K562 (cell line): Measurements from ENCODE around the gene NLK. TPM values are rescaled to one million over a fixed set of nuclear protein-coding genes. Genes with fewer than 3 reads are reported as not detected.

ENCODE experiments used
- ZEB2 ChIP-seq: fragments of 450-650 bp; IDR thresholded peaks from 2 replicates; pipeline ENCODE4 v1.6.1; 2016
- ZNF184 ChIP-seq: sonication (generic); formaldehyde crosslinking; IDR thresholded peaks from 2 replicates; pipeline ENCODE4 v1.5.0; 2020; ENCODE audit warnings: missing genetic modification reagents
- polyA plus RNA-seq, 8 experiments: library from polyadenylated mRNA; depleted of rRNA in 4 of 8; stranded (reverse) in 5 of 8; unstranded in 3 of 8; fragments of >200 nt; fragmentation: Nextera tagmentation in 2 of 8; fragmentation: Illumina TruSeq in 1 of 8; extraction: Ambion mirVana in 2 of 8; extraction: Trizol in 1 of 8; gene quantifications; 2 replicates each; pipeline versions ENCODE4 v1.2.1 to v1.2.3, GENCODE V29; 2011 to 2014; ENCODE audit warnings: inconsistent platforms in 1 of 8, missing spikeins in 1 of 8
- total RNA-seq, 7 experiments: library from RNA; depleted of rRNA in 6 of 7; stranded (reverse); fragments of >200 nt in 6 of 7; fragmentation: Illumina TruSeq in 2 of 7; extraction: Trizol in 2 of 7; gene quantifications; 2 replicates each; pipeline versions ENCODE4 v1.2.1 to v1.2.3, GENCODE V29; 2011 to 2021; ENCODE audit warnings: low replicate concordance in 1 of 7
- TF ChIP-seq, protein P1 (sequence below), 2 experiments: fragments of 450-650 bp; formaldehyde crosslinking in 1 of 2; IDR thresholded peaks; 2 replicates each; pipeline versions ENCODE4 v1.4.0 to v1.6.1; 2014 to 2020; ENCODE audit warnings: mild to moderate bottlenecking in 2 of 2, borderline replicate concordance in 1 of 2, low read depth in 1 of 2
- TF ChIP-seq, protein P2 (sequence below): fragments of 250-450 bp; sonication (Bioruptor Pico); IDR thresholded peaks from 2 replicates; pipeline ENCODE4 v1.5.0; 2021
- TF ChIP-seq, protein P3 (sequence below): sonication (generic); formaldehyde crosslinking; IDR thresholded peaks from 2 replicates; pipeline ENCODE4 v1.8.1; 2023; ENCODE audit warnings: mild to moderate bottlenecking, missing genetic modification reagents
- TF ChIP-seq, protein P4 (sequence below): sonication (generic); formaldehyde crosslinking; IDR thresholded peaks from 2 replicates; pipeline ENCODE4 v1.9.0; 2022; ENCODE audit warnings: mild to moderate bottlenecking, missing genetic modification reagents
- TF ChIP-seq, protein P5 (sequence below): sonication (generic); formaldehyde crosslinking; IDR thresholded peaks from 2 replicates; pipeline ENCODE4 v1.8.0; 2023; ENCODE audit warnings: mild to moderate bottlenecking, missing genetic modification reagents

The NLK gene
- total and polyA plus RNA-seq, 9 of the 15 experiments (the other 6 are each of a cell fraction or from before 2014, with no cell fraction given), result 10.9 to 59.6 (median 26.7) TPM

DNA sequence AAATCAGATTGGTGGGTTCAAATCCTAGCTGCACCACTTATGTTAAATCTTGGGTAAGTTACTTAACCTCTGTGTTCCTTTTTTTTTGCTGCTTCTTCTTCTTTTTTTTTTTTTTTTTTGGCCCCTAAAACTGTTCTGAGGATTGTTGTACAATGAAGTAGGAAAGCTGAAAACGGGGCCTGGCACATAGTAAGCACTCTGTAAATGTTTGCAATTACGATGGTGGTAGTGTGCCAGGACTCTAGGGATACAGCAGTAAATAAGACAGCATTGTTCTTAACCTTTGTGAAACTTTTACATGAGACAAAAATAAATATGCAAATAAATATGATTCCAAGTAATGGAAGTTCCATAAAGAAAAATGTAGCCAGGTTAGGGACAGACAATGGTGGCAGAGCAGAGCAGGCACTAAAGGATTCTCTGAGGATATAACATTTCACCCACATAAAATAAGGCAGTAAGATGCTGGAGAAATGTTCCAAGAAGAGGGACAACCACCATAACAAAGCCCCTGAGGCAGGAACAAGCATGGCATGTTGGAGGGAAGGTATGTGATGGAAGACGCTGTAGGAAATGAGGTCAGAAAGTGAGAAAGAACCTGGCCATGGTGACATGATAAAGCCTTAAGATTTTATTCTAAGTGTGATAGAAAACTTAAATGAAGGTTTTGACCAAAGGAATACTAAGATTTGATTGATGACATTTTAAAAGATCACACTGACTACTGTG lies 127.3 kb downstream of the NLK start (continued):
- TF ChIP-seq, protein P1, sequence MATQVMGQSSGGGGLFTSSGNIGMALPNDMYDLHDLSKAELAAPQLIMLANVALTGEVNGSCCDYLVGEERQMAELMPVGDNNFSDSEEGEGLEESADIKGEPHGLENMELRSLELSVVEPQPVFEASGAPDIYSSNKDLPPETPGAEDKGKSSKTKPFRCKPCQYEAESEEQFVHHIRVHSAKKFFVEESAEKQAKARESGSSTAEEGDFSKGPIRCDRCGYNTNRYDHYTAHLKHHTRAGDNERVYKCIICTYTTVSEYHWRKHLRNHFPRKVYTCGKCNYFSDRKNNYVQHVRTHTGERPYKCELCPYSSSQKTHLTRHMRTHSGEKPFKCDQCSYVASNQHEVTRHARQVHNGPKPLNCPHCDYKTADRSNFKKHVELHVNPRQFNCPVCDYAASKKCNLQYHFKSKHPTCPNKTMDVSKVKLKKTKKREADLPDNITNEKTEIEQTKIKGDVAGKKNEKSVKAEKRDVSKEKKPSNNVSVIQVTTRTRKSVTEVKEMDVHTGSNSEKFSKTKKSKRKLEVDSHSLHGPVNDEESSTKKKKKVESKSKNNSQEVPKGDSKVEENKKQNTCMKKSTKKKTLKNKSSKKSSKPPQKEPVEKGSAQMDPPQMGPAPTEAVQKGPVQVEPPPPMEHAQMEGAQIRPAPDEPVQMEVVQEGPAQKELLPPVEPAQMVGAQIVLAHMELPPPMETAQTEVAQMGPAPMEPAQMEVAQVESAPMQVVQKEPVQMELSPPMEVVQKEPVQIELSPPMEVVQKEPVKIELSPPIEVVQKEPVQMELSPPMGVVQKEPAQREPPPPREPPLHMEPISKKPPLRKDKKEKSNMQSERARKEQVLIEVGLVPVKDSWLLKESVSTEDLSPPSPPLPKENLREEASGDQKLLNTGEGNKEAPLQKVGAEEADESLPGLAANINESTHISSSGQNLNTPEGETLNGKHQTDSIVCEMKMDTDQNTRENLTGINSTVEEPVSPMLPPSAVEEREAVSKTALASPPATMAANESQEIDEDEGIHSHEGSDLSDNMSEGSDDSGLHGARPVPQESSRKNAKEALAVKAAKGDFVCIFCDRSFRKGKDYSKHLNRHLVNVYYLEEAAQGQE (IDR thresholded peaks at IDR 0.05; ENCODE audit: borderline replicate concordance), result no peak
- TF ChIP-seq, protein P1 (CRISPR knock-in tag; IDR thresholded peaks at IDR 0.05; ENCODE audit: low read depth), result no peak
- TF ChIP-seq, protein P2, sequence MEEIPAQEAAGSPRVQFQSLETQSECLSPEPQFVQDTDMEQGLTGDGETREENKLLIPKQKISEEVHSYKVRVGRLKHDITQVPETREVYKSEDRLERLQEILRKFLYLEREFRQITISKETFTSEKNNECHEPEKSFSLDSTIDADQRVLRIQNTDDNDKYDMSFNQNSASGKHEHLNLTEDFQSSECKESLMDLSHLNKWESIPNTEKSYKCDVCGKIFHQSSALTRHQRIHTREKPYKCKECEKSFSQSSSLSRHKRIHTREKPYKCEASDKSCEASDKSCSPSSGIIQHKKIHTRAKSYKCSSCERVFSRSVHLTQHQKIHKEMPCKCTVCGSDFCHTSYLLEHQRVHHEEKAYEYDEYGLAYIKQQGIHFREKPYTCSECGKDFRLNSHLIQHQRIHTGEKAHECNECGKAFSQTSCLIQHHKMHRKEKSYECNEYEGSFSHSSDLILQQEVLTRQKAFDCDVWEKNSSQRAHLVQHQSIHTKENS (CRISPR knock-in tag), result no peak
- TF ChIP-seq, protein P3, sequence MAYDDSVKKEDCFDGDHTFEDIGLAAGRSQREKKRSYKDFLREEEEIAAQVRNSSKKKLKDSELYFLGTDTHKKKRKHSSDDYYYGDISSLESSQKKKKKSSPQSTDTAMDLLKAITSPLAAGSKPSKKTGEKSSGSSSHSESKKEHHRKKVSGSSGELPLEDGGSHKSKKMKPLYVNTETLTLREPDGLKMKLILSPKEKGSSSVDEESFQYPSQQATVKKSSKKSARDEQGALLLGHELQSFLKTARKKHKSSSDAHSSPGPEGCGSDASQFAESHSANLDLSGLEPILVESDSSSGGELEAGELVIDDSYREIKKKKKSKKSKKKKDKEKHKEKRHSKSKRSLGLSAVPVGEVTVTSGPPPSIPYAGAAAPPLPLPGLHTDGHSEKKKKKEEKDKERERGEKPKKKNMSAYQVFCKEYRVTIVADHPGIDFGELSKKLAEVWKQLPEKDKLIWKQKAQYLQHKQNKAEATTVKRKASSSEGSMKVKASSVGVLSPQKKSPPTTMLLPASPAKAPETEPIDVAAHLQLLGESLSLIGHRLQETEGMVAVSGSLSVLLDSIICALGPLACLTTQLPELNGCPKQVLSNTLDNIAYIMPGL (CRISPR knock-in tag), result no peak
- TF ChIP-seq, protein P4, sequence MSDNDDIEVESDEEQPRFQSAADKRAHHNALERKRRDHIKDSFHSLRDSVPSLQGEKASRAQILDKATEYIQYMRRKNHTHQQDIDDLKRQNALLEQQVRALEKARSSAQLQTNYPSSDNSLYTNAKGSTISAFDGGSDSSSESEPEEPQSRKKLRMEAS (CRISPR knock-in tag), result no peak
- TF ChIP-seq ZNF184 (CRISPR knock-in tag) (no peak), ZEB2 (no peak)
- TF ChIP-seq, protein P5, sequence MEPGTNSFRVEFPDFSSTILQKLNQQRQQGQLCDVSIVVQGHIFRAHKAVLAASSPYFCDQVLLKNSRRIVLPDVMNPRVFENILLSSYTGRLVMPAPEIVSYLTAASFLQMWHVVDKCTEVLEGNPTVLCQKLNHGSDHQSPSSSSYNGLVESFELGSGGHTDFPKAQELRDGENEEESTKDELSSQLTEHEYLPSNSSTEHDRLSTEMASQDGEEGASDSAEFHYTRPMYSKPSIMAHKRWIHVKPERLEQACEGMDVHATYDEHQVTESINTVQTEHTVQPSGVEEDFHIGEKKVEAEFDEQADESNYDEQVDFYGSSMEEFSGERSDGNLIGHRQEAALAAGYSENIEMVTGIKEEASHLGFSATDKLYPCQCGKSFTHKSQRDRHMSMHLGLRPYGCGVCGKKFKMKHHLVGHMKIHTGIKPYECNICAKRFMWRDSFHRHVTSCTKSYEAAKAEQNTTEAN, result no peak
- TF ChIP-seq, all 486 proteins: peak for 0
